ENCODE data around the gene CPLX3. TPM values are rescaled to one million over a fixed set of nuclear protein-coding genes. Genes with fewer than 3 reads are reported as not detected.

The CPLX3 gene
- total RNA-seq, 1 donor from 2014 or later, result 1.2 TPM

- Histone ChIP-seq H3K9me3 (replicated peaks) (no peaks in the 10 kb centered on the region), H3K4me3 (no peak overlapping the region), H3K27ac (replicated peaks) (peak overlapping the region; percentile 16), H3K4me1 (peaks cover 78% of the 10 kb centered on the region), H3K27me3 (ENCODE audit: low read depth) (no peaks in the 10 kb centered on the region), H3K36me3 (peaks cover 5% of the 10 kb centered on the region)
- intact Hi-C loops (cut with micrococcal nuclease), result no loop called here
- no peak for DNase-seq
- TF ChIP-seq CTCF (IDR thresholded peaks at IDR 0.05; ENCODE audit: borderline replicate concordance), result no peak
These were observed 32.0 kb upstream of the CPLX3 start for GRCh38 chr15:74794248-74794969.

DNA sequence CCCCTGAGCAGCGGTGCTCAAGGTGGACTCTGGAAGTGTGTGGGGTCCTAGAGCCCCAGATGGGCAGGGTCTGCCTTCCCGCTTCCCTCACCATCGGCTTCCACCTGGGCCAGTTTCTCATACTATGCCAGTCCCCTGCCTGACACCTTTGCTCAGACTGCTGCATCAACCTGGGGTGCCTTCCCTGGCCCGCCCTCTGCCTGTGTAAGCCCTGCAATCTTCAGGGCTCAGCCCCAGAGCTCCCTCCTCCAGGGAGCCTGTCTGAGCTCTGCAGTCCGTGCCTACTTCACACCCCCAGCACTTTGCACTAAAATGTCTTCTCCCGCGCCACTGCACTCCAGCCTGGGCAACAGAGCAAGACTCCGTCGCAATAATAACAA lies 31.5 kb upstream of the CPLX3 start:
- DNase-seq, result no peak
- no peak for TF ChIP-seq CTCF (IDR thresholded peaks at IDR 0.05; ENCODE audit: borderline replicate concordance)
- H3K4me3 ChIP-seq, result no peak overlapping the region
- H3K36me3 ChIP-seq, result peaks cover 10% of the 10 kb centered on the region
- intact Hi-C loops (cut with micrococcal nuclease), result no loop called here
- no peaks in the 10 kb centered on the region for H3K27me3 ChIP-seq (ENCODE audit: low read depth)
- peaks cover 78% of the 10 kb centered on the region for H3K4me1 ChIP-seq
- H3K27ac ChIP-seq (replicated peaks), result no peak overlapping the region
- H3K9me3 ChIP-seq (replicated peaks), result no peaks in the 10 kb centered on the region

DNA sequence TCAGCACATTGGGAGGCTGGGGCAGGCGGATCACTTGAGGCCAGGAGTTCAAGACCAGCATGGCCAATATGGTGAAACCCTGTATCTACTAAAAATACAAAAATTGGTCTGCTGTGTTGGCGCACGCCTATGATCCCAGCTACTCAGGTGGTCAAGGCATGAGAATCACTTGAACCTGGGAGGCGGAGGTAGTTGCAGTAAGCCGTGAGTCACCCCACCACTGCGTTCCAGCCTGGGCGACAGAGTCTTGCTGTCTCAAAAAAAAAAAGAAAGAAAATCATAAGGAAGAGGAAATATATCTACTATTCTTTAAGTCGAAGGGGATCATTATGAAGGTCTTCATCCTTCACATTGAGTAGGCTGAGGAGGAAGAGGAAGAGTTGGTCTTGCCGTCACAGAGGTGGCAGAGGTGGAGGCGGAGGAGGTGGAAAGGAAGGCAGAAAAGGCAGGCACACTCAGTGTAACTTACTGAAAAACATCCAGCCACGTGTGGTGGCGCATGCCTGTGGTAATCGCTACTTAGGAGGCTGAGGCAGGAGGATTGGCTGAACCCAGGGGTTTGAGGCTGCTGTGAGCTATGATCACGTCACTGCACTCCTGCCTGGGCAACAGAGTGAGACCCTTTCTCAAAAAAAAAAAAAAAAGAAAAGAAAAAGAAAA lies 30.3 kb upstream of the CPLX3 start:
- Histone ChIP-seq H3K36me3 (peaks cover 17% of the 10 kb centered on the region), H3K4me3 (no peak overlapping the region), H3K27me3 (ENCODE audit: low read depth) (no peaks in the 10 kb centered on the region), H3K27ac (replicated peaks) (no peak overlapping the region), H3K4me1 (peaks cover 75% of the 10 kb centered on the region), H3K9me3 (replicated peaks) (no peaks in the 10 kb centered on the region)
- intact Hi-C loops (cut with micrococcal nuclease), result no loop called here
- TF ChIP-seq CTCF (IDR thresholded peaks at IDR 0.05; ENCODE audit: borderline replicate concordance), result no peak
- DNase-seq, result no peak

- no peaks in the 10 kb centered on the region for H3K27me3 ChIP-seq (ENCODE audit: low read depth)
- no peaks in the 10 kb centered on the region for H3K9me3 ChIP-seq (replicated peaks)
- H3K36me3 ChIP-seq, result peaks cover 43% of the 10 kb centered on the region
- peak overlapping the region; percentile 76 for H3K27ac ChIP-seq (replicated peaks)
- peaks cover 50% of the 10 kb centered on the region for H3K4me1 ChIP-seq
- intact Hi-C loops (cut with micrococcal nuclease), result no loop called here
- TF ChIP-seq CTCF (IDR thresholded peaks at IDR 0.05; ENCODE audit: borderline replicate concordance), result peak; percentile 46
- DNase-seq, result peak; percentile 69
- H3K4me3 ChIP-seq, result no peak overlapping the region
These were observed 27.8 kb upstream of the CPLX3 start for GRCh38 chr15:74798388-74799254.

DNA sequence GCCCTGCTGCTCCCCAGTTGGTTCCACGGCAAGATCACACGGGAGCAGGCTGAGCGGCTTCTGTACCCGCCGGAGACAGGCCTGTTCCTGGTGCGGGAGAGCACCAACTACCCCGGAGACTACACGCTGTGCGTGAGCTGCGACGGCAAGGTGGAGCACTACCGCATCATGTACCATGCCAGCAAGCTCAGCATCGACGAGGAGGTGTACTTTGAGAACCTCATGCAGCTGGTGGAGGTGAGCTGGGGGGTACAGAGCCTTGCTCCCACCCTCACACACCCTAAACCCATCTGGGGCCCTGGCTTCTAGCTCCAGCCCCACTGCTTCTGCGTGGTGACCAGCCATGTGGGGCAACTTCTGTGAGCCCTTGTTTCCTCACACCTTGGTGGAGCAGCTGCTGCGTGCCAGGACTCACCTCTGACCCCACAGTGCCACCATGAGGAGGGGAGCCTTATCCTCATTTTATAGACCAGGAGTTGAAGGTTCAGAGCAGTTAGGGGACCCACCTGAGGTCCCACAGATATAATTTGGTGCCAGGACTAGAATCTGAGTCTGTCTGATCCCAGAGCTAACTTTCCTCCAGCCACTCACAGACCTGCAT lies 27.1 kb upstream of the CPLX3 start:
- intact Hi-C loops (cut with micrococcal nuclease), result no loop called here
- TF ChIP-seq CTCF (IDR thresholded peaks at IDR 0.05; ENCODE audit: borderline replicate concordance), result no peak
- Histone ChIP-seq H3K27me3 (ENCODE audit: low read depth) (no peaks in the 10 kb centered on the region), H3K4me3 (no peak overlapping the region), H3K4me1 (peaks cover 45% of the 10 kb centered on the region), H3K36me3 (peaks cover 45% of the 10 kb centered on the region), H3K27ac (replicated peaks) (peak overlapping the region; percentile 76), H3K9me3 (replicated peaks) (no peaks in the 10 kb centered on the region)
- DNase-seq, result no peak

Data from left ventricle myocardium inferior (tissue), 1 donor.